KBM-7 (cell line): ENCODE measurements around the gene PRDM16.

Experiments
- DNase-seq: peaks from one replicate; pipeline ENCODE4 v3.0.0-alpha.2; 2015
- in situ Hi-C: fragments of 300-500 bp; cut with MboI; formaldehyde crosslinking; loops from 2 replicates; pipeline ENCODE4 v1.14.3; 2020; ENCODE audit warnings: low sequenced_read_pairs, low pct_unique_long_range_greater_than_20kb, mixed read lengths

PRDM16 gene

GRCh38 chr1:3455670-3456448, 386.9 kb downstream of the PRDM16 start:
- no peak for DNase-seq
- in situ Hi-C loops, result no loop called here

- no peak for DNase-seq
- in situ Hi-C loops, result no loop called here
These were observed 387.5 kb downstream of the PRDM16 start for GRCh38 chr1:3456449-3456963.

GRCh38 chr1:3456964-3457909, 388.2 kb downstream of the PRDM16 start:
- in situ Hi-C loops, result no loop called here
- DNase-seq, result no peak

GRCh38 chr1:3457910-3458883, 389.2 kb downstream of the PRDM16 start:
- in situ Hi-C loops, result no loop called here
- no peak for DNase-seq

GRCh38 chr1:3459051-3459908, 390.3 kb downstream of the PRDM16 start:
- DNase-seq, result no peak
- in situ Hi-C loops, result no loop called here

- DNase-seq, result no peak
- in situ Hi-C loops, result no loop called here
These were observed 391.1 kb downstream of the PRDM16 start for GRCh38 chr1:3459940-3460671.

- in situ Hi-C loops, result no loop called here
- DNase-seq, result no peak
These were observed 391.7 kb downstream of the PRDM16 start for GRCh38 chr1:3460672-3461131.

GRCh38 chr1:3461238-3461933, 392.4 kb downstream of the PRDM16 start:
- in situ Hi-C loops, result no loop called here
- DNase-seq, result no peak

GRCh38 chr1:3461934-3462275, 392.9 kb downstream of the PRDM16 start:
- in situ Hi-C loops, result no loop called here
- no peak for DNase-seq

- in situ Hi-C loops, result no loop called here
These were observed 393.5 kb downstream of the PRDM16 start for GRCh38 chr1:3462356-3463012.

GRCh38 chr1:3463013-3463385, 394.0 kb downstream of the PRDM16 start:
- DNase-seq, result no peak
- in situ Hi-C loops, result no loop called here

More at GRCh38 chr1:3462356-3463012, 393.5 kb downstream of the PRDM16 start:
- DNase-seq, result no peak

- in situ Hi-C loops, result no loop called here
- DNase-seq, result no peak
These were observed 394.4 kb downstream of the PRDM16 start for GRCh38 chr1:3463408-3463863.

- in situ Hi-C loops, result no loop called here
These were observed 395.1 kb downstream of the PRDM16 start for GRCh38 chr1:3463891-3464648.

GRCh38 chr1:3464649-3465025, 395.6 kb downstream of the PRDM16 start:
- in situ Hi-C loops, result no loop called here

More at GRCh38 chr1:3463891-3464648, 395.1 kb downstream of the PRDM16 start:
- no peak for DNase-seq

GRCh38 chr1:3465091-3465934, 396.3 kb downstream of the PRDM16 start:
- in situ Hi-C loops, result no loop called here
- DNase-seq, result no peak

More at GRCh38 chr1:3464649-3465025, 395.6 kb downstream of the PRDM16 start:
- no peak for DNase-seq
